Thymus (tissue), 11 donors: ENCODE data around the gene TMBIM1. TPM values are rescaled to one million over a fixed set of nuclear protein-coding genes. Genes with fewer than 3 reads are reported as not detected.
"Not testable (repeated sequence)": the region's sequence is repeated elsewhere in the genome, so short reads cannot be mapped to it uniquely, and the experiment has no call there.

Experiments
- DNase-seq, 9 donors: peaks; one replicate each; pipeline ENCODE4 v3.0.0-alpha.2; 2013; ENCODE audit warnings: low spot score in 9 of 9, low read depth in 6 of 9, missing footprints in 1 of 9
- H3K27ac ChIP-seq, 2 donors: one replicate each; pipeline ENCODE4 v1.5.1; 2013; ENCODE audit warnings: control low read depth in 1 of 2, low read depth in 1 of 2, low read length in 1 of 2, mild to moderate bottlenecking in 1 of 2, moderate library complexity in 1 of 2
- H3K27me3 ChIP-seq, 2 donors: one replicate each; pipeline ENCODE4 v1.5.1; 2013; ENCODE audit warnings: low read length in 1 of 2; ENCODE audit not compliant: control insufficient read depth in 2 of 2, insufficient read depth in 1 of 2
- H3K36me3 ChIP-seq, 2 donors: one replicate each; pipeline ENCODE4 v1.5.1; 2013; ENCODE audit warnings: low read length in 1 of 2, mild to moderate bottlenecking in 1 of 2, moderate library complexity in 1 of 2; ENCODE audit not compliant: control insufficient read depth in 2 of 2, insufficient read depth in 2 of 2
- H3K4me1 ChIP-seq, 2 donors: one replicate each; pipeline ENCODE4 v1.5.1; 2013; ENCODE audit warnings: low read length in 2 of 2; ENCODE audit not compliant: control insufficient read depth in 2 of 2, insufficient read depth in 2 of 2
- H3K4me3 ChIP-seq, 2 donors: one replicate each; pipeline ENCODE4 v1.5.1; 2013; ENCODE audit warnings: low read length in 2 of 2, control low read depth in 1 of 2, mild to moderate bottlenecking in 1 of 2
- H3K9me3 ChIP-seq, 2 donors: one replicate each; pipeline ENCODE4 v1.5.1; 2013; ENCODE audit warnings: low read length in 1 of 2, mild to moderate bottlenecking in 1 of 2; ENCODE audit not compliant: control insufficient read depth in 2 of 2, insufficient read depth in 1 of 2
- WGBS: extraction: QIAGEN DNeasy Blood & Tissue Kit; methylation state at CpG from one replicate; pipeline ENCODE4 v1.1.7; 2013; 5-methylcytosine and 5-hydroxymethylcytosine counted together
- polyA plus RNA-seq: library from polyadenylated mRNA; stranded (reverse); fragments of 200-250 nt; gene quantifications from one replicate; pipeline ENCODE4 v1.2.3, GENCODE V29; 2013
- total RNA-seq: library from RNA; stranded (reverse); fragments of 120-200 nt; gene quantifications from one replicate; pipeline ENCODE4 v1.2.4, GENCODE V29; 2013
- donor health status: healthy.

The TMBIM1 gene
- total and polyA plus RNA-seq, 2 donors = 44.0 to 56.2 TPM

DNA sequence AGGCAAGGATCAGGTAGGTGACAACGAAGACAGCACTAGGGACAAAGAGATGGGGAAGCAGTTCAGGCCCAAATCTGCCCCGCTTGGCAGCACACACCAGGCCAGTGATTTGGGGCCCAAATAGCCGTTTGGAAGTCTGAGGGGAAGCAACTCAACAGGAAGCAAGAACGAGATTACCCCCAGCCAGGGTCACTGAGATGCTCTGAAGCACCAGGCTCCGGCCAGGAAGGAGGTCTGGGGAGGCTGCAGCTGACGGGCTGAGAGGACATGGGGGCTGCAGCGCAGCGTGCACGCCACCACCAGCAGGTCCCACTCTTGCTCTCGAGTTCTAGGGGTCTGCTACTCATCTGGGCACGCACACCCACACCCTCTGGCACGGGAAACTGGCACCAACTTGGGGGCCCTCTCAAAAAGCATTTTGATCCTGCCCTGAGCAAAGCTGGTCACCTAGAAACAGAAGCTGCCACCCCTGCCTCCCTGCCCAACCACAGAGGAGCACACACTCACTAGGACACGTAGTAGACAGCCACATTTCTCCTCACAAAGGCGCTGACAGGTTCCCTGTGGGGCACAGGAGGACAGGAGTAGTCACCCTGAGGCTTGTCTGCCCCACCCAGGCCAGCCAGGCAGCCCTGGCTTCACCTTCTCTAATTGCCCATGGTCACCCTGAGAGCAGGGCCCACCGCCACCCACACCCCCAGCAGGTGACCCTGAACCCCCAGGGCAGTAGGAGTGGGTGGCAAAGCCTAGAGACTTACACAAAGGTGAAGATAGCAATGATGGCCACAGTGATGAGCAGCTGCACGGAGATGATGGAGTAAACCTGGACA is 13.6 kb downstream of the TMBIM1 start:
- peaks cover 0 to 16% of the 10 kb centered on the region in 2 donors for H3K4me1 ChIP-seq
- WGBS = 97% methylated on average over 16 of the region's 16 CpGs
- no peak overlapping the region for H3K4me3 ChIP-seq
- no peaks in the 10 kb centered on the region for H3K27me3 ChIP-seq
- no peaks in the 10 kb centered on the region for H3K9me3 ChIP-seq
- H3K27ac ChIP-seq = no peak overlapping the region
- DNase-seq = no peak
- H3K36me3 ChIP-seq = peaks cover 79 to 92% of the 10 kb centered on the region in 2 donors

DNA sequence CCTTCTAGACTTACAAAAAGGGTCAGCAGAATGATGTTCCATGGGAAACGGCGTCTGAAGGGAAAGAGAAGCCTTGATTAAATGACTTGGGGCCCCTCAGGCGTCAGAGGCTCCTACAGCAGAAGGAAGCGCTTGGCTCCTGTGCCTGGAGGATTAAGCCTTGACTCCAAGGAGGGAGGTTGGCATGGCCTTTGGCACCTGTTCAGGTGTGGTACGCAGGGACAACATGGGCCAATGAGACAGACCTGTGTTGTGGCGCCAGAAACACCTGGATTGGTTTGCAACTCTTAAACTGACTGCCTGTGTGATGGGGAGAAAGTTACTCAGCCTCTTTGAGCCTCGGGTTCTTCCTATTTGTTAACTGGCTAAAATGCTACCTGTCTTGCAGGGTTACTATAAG is 14.4 kb downstream of the TMBIM1 start:
- H3K4me3 ChIP-seq = no peak overlapping the region
- H3K9me3 ChIP-seq = no peaks in the 10 kb centered on the region
- DNase-seq = no peak
- no peaks in the 10 kb centered on the region for H3K27me3 ChIP-seq
- peaks cover 81 to 88% of the 10 kb centered on the region in 2 donors for H3K36me3 ChIP-seq
- no peak overlapping the region for H3K27ac ChIP-seq
- H3K4me1 ChIP-seq = peaks cover 0 to 11% of the 10 kb centered on the region in 2 donors
- 90% methylated on average over 7 of the region's 7 CpGs for WGBS

DNA sequence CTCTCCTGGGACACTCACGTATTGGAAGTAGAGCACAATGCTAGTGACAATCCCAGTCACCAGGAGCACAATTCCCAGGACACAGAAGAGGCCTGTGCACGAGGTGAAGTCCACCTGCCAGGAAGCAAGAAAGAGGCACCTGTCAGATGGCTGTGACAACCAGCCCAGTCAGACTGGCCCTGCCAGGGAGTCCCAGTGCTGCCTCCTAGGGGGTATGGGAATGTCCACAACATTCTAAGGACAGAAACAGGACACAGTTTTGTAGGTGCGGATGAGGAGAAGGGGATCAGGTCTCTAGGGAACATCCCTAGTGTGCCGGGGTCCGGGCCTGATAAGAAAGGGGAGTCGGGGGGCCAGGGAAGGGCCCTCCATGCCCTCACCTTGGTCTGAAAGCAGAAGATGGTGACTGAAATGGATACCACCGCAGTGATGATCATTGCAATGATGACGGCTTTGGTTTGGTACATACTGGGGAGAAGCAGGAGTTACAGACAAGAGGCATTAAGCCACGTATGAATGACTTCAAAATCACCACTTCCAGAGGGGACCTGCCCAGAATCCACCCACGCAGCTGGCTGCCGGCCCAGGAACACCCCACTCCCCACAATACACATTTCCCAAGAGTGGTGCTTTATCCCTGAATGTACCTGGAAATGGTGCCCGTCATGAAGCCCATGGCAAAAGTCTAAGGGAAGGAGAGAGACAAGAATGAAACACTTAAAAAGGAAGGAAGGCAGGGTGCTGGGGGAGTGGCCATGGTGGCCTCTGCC is 15.1 kb downstream of the TMBIM1 start:
- Histone ChIP-seq H3K27me3 (no peaks in the 10 kb centered on the region), H3K36me3 (peaks cover 80 to 81% of the 10 kb centered on the region in 2 donors), H3K27ac (no peak overlapping the region), H3K9me3 (no peaks in the 10 kb centered on the region), H3K4me3 (no peak overlapping the region), H3K4me1 (peaks cover 0 to 12% of the 10 kb centered on the region in 2 donors)
- no peak for DNase-seq
- 97% methylated on average over 12 of the region's 12 CpGs for WGBS

DNA sequence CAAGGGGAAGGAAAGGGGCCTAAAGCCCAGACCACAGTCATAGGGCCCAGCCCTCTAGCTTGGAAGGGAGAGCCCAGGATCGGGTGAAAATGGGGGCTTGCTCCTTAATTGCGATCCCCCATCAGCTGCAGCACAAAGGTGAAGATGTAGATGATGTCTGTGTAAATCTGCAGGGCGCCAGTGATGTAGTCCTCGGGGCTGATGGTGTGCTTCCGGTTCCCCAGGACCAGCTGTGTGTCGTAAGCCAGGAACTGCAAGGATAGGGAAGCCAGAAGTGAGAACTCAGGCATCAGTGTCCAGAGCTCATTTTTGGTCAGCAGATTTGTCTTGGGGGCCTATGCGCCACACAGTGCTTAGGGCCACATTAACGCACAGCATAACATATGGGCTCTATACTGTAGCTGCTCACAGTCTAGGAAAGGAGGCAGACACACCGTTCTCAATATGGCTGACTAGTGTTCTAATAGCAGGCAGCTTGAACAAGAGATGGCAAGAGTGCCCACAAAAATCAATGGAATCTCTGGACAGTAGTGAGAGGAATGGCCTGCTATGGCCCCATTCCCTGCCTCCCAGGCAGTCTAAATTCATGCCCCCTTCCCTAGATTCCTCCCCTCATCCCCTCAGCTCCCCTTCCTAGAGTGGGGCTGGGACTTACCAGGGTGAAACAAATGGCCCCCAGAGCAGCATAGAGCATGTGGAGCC is 16.8 kb downstream of the TMBIM1 start:
- no peak overlapping the region for H3K4me3 ChIP-seq
- no peak for DNase-seq
- peaks cover 9 to 23% of the 10 kb centered on the region in 2 donors for H3K4me1 ChIP-seq
- no peaks in the 10 kb centered on the region for H3K27me3 ChIP-seq
- H3K36me3 ChIP-seq = peaks cover 72 to 73% of the 10 kb centered on the region in 2 donors
- no peaks in the 10 kb centered on the region for H3K9me3 ChIP-seq
- no peak overlapping the region for H3K27ac ChIP-seq
- WGBS = 95% methylated on average over 9 of the region's 9 CpGs

DNA sequence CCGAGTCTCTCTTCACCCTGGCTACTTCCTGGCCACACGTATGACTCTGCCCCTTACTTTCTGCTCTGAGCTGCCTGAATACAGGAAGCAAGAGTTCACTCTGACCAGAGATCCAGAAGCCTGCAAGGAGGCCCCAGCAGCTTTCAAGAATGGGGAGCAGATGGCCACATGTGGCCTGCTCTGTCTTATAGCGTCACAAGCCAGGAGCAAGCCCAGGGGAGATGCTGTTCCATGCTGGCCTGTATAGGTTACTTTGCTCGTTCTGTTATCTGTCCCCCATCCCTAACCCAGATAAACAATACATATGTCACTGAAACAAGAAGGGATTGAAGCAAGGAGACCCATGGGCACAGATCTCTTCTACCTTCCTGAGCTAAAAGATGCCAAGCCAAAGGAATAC is 17.7 kb downstream of the TMBIM1 start:
- no peaks in the 10 kb centered on the region for H3K27me3 ChIP-seq
- peaks cover 9 to 23% of the 10 kb centered on the region in 2 donors for H3K4me1 ChIP-seq
- H3K27ac ChIP-seq = peak overlapping the region in 1 of 2 donors; percentile 34
- DNase-seq = no peak
- peaks cover 63 to 64% of the 10 kb centered on the region in 2 donors for H3K36me3 ChIP-seq
- no peak overlapping the region for H3K4me3 ChIP-seq
- H3K9me3 ChIP-seq = peaks cover 0 to 6% of the 10 kb centered on the region in 2 donors
- 95% methylated on average over 4 of the region's 4 CpGs for WGBS

DNA sequence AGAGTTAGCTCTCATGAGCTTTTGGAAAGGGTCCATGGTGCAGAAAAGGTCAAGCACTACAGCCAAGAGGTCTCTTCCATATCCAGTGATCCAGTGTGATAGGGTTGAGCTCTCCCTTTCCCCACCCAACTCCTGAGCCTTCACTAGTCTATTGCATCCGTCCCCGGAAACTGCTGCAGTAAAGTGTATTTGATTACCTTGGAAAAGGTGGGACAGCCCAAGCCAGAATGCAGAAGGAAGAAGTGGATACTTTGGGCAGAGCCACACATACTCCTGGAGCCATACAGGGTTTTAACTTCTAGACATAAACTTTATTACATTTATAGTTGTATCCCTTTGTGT is 18.4 kb downstream of the TMBIM1 start:
- Histone ChIP-seq H3K4me1 (peaks cover 14 to 29% of the 10 kb centered on the region in 2 donors), H3K36me3 (peaks cover 57% of the 10 kb centered on the region in 2 donors), H3K27ac (no peak overlapping the region), H3K27me3 (no peaks in the 10 kb centered on the region), H3K9me3 (peaks cover 0 to 7% of the 10 kb centered on the region in 2 donors), H3K4me3 (no peak overlapping the region)
- no peak for DNase-seq
- WGBS = 95% methylated on average over 2 of the region's 2 CpGs

DNA sequence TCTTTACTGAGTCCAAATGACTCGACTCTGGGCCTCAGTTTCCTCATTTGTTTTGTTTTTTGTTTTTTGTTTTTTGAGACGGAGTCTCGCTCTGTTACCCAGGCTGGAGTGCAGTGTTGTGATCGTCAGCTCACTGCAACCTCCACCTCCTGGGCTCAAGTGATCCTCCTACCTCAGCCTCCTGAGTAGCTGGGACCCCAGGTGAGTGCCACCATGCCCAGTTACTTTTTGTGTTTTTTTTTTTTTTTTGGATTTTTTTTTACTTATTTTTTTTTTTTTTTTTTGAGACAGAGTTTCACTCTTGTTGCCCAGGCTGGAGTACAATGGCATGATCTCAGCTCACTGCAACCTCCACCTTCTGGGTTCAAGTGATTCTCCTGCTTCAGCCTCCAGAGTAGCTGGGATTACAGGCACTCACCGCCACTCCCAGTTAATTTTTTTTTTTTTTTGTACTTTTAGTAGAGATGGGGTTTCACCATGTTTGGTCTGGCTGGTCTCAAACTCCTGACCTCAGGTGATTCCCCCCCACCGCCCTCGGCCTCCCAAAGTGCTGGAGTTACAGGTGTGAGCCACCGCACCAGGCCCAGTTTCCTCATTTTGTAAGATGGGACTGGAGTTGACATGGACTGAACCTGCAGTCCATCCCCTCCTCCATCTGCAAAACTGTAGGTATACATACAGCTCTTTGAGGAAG is 18.9 kb downstream of the TMBIM1 start:
- not testable (repeated sequence) for H3K27me3 ChIP-seq, DNase-seq, H3K4me3 ChIP-seq, H3K27ac ChIP-seq, H3K9me3 ChIP-seq
- WGBS = 98% methylated on average over 8 of the region's 8 CpGs
- Histone ChIP-seq H3K4me1 (peaks cover 14 to 30% of the 10 kb centered on the region in 2 donors), H3K36me3 (peaks cover 51 to 53% of the 10 kb centered on the region in 2 donors)

DNA sequence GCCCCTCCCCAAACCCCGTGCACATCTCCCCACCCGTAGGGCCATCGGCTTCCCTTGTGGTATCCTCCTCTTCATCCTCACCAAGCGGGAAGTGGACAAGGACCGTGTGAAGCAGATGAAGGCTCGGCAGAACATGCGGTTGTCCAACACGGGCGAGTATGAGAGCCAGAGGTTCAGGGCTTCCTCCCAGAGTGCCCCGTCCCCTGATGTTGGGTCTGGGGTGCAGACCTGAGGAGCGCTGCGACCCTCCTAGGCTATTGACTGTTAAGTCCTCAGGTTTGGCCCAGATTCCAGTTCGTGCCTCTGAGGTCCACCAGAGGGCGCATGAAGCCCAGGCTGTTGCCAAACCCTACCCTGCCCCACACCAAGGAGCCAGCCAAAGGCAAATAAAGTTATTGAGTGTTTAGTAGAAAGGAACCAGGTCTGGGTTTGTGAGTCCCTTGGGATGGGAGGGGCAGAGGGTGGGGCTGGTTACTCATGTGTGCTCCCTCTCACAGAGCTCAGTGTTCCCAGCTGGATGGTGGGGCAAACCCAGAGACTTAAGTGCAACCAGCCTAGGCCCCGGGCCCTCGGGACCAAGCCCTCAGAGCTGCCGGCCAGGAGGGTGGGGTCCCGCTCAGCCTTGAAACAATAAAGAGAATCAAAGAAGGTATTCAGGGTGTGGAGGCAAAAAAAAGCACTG is 19.6 kb downstream of the TMBIM1 start:
- Histone ChIP-seq H3K36me3 (peaks cover 45 to 46% of the 10 kb centered on the region in 2 donors), H3K4me3 (no peak overlapping the region), H3K27me3 (no peaks in the 10 kb centered on the region), H3K9me3 (peaks cover 0 to 7% of the 10 kb centered on the region in 2 donors), H3K27ac (peak overlapping the region in 1 of 2 donors; percentile 52), H3K4me1 (peaks cover 14 to 30% of the 10 kb centered on the region in 2 donors)
- DNase-seq = peak; percentile 49 to 87 (median 73)
- 60% methylated on average over 18 of the region's 18 CpGs for WGBS
